Astrocyte (in vitro differentiated cells and primary cell): ENCODE results near the gene SOX15. TPM values are rescaled to one million over a fixed set of nuclear protein-coding genes. Genes with fewer than 3 reads are reported as not detected.

Experiments used
- DNase-seq: peaks from one replicate; pipeline ENCODE4 v3.0.0-alpha.2; 2010; ENCODE audit warnings: low read depth
- FAIRE-seq: peaks from 2 replicates; lab custom pipeline; 2011; peaks lifted over from hg19 to GRCh38; lab: Jason Lieb, UNC
- H2AFZ ChIP-seq: 2 replicates; pipeline ENCODE4 v1.6.0; 2012; ENCODE audit warnings: low read depth, low read length, inconsistent platforms
- H3K27ac ChIP-seq: 2 replicates; pipeline ENCODE4 v1.5.1; 2011; ENCODE audit warnings: low read depth, low read length, inconsistent platforms
- H3K27me3 ChIP-seq: 2 replicates; pipeline ENCODE4 v1.6.0; 2011; ENCODE audit warnings: low read length, inconsistent platforms; ENCODE audit not compliant: insufficient read depth
- H3K36me3 ChIP-seq: 2 replicates; pipeline ENCODE4 v1.5.1; 2011; ENCODE audit warnings: low read length, inconsistent platforms; ENCODE audit not compliant: insufficient read depth
- H3K4me1 ChIP-seq: 2 replicates; pipeline ENCODE4 v1.5.1; 2011; ENCODE audit warnings: low read length, inconsistent platforms; ENCODE audit not compliant: insufficient read depth
- H3K4me2 ChIP-seq: 2 replicates; pipeline ENCODE4 v1.6.0; 2012; ENCODE audit warnings: low read length, inconsistent platforms
- H3K4me3 ChIP-seq: 2 replicates; pipeline ENCODE4 v1.5.1; 2011; ENCODE audit warnings: low read depth, mild to moderate bottlenecking, low read length, inconsistent platforms; ENCODE audit not compliant: insufficient read depth
- H3K79me2 ChIP-seq: 2 replicates; pipeline ENCODE4 v1.6.0; 2012; ENCODE audit warnings: mild to moderate bottlenecking, low read length, inconsistent platforms; ENCODE audit not compliant: insufficient read depth
- H3K9ac ChIP-seq: 2 replicates; pipeline ENCODE4 v1.6.0; 2012; ENCODE audit warnings: mild to moderate bottlenecking, low read length, inconsistent platforms
- H3K9me3 ChIP-seq: 2 replicates; pipeline ENCODE4 v1.5.1; 2012; ENCODE audit warnings: low read depth, mild to moderate bottlenecking, low read length, inconsistent platforms; ENCODE audit not compliant: insufficient read depth
- H4K20me1 ChIP-seq: 2 replicates; pipeline ENCODE4 v1.6.0; 2012; ENCODE audit warnings: low read length, inconsistent platforms; ENCODE audit not compliant: insufficient read depth
- H3K27ac Mint-ChIP-seq: one replicate; pipeline ENCODE4 v1.8.0; 2021; ENCODE audit warnings: mild to moderate bottlenecking, mixed read lengths; ENCODE audit not compliant: unreplicated experiment
- H3K27me3 Mint-ChIP-seq: one replicate; pipeline ENCODE4 v1.8.0; 2021; ENCODE audit warnings: low read depth, mixed read lengths; ENCODE audit not compliant: unreplicated experiment
- H3K36me3 Mint-ChIP-seq: one replicate; pipeline ENCODE4 v1.8.0; 2021; ENCODE audit warnings: low read depth, mixed read lengths; ENCODE audit not compliant: unreplicated experiment
- H3K4me1 Mint-ChIP-seq: one replicate; pipeline ENCODE4 v1.8.0; 2021; ENCODE audit warnings: low read depth, mixed read lengths; ENCODE audit not compliant: unreplicated experiment
- H3K4me3 Mint-ChIP-seq: one replicate; pipeline ENCODE4 v1.8.0; 2021; ENCODE audit warnings: mild to moderate bottlenecking, moderate library complexity, mixed read lengths; ENCODE audit not compliant: unreplicated experiment
- H3K9me3 Mint-ChIP-seq: one replicate; pipeline ENCODE4 v1.8.0; 2021; ENCODE audit warnings: mild to moderate bottlenecking, mixed read lengths; ENCODE audit not compliant: unreplicated experiment
- EZH2 ChIP-seq: IDR thresholded peaks from 2 replicates; pipeline ENCODE4 v1.6.1; 2012; ENCODE audit warnings: mild to moderate bottlenecking, low read length, inconsistent platforms; ENCODE audit not compliant: insufficient read depth
- total RNA-seq: library from RNA; stranded (reverse); gene quantifications from 2 replicates; pipeline ENCODE4 v1.2.1, GENCODE V29; 2021
- TF ChIP-seq, protein P1 (sequence below): IDR thresholded peaks from 2 replicates; pipeline ENCODE4 v1.5.1; 2011; ENCODE audit warnings: low read depth, mild to moderate bottlenecking, inconsistent platforms, low read length, moderate library complexity; ENCODE audit not compliant: insufficient read depth

The SOX15 gene
- total RNA-seq, 1 donor from 2014 or later = 4.0 TPM

DNA sequence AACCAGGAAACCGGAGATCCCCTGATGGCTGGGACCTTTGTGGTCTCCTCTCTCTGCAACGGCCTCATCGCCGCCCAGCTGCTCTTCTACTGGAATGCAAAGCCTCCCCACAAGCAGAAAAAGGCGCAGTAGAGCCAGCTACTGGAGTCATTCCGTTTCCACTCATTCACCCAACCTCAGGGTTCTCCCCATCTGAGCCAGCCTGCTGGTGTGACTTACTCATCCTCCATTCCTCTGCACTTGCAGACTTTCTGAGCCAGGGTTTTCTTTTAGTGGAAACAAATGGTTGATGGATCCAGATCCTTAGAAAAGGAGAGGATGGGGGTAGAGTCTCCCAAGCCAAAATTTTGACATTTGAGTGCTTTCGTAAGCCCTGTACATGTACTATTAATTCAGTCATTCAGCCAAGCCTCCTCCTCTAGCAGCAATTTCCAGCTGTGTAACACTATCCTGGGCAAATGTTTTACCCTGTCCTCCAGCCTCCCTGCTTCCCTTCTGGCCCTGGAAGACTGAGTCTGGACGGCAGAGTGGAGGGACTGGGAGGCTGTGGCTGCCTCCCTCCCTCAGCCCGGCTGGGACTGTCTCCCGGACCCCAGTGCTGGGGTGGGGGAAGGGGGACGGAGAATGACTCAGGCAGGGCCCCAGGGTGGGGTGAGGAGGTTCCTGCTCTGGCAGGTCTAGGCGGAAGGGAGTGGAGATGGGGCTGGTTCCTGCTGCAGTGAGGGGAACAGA, 2.3 kb downstream of the SOX15 start:
- H3K27ac Mint-ChIP-seq = peak overlapping the region; percentile 94
- no peaks in the 10 kb centered on the region for H3K9me3 ChIP-seq
- FAIRE-seq = peak; percentile 50
- H3K27ac ChIP-seq = peak overlapping the region; percentile 81
- H3K9ac ChIP-seq = peak overlapping the region; percentile 68
- peaks cover 7% of the 10 kb centered on the region for H3K36me3 ChIP-seq
- peak overlapping the region; percentile 81 for H3K4me2 ChIP-seq
- no peaks in the 10 kb centered on the region for H3K9me3 Mint-ChIP-seq
- H2AFZ ChIP-seq = no peak overlapping the region
- peaks cover 32% of the 10 kb centered on the region for H4K20me1 ChIP-seq
- no peaks in the 10 kb centered on the region for H3K27me3 Mint-ChIP-seq
- TF ChIP-seq EZH2 = no peak
- TF ChIP-seq, protein P1, sequence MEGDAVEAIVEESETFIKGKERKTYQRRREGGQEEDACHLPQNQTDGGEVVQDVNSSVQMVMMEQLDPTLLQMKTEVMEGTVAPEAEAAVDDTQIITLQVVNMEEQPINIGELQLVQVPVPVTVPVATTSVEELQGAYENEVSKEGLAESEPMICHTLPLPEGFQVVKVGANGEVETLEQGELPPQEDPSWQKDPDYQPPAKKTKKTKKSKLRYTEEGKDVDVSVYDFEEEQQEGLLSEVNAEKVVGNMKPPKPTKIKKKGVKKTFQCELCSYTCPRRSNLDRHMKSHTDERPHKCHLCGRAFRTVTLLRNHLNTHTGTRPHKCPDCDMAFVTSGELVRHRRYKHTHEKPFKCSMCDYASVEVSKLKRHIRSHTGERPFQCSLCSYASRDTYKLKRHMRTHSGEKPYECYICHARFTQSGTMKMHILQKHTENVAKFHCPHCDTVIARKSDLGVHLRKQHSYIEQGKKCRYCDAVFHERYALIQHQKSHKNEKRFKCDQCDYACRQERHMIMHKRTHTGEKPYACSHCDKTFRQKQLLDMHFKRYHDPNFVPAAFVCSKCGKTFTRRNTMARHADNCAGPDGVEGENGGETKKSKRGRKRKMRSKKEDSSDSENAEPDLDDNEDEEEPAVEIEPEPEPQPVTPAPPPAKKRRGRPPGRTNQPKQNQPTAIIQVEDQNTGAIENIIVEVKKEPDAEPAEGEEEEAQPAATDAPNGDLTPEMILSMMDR = no peak
- peak; percentile 95 for DNase-seq
- H3K4me1 ChIP-seq = peaks cover 63% of the 10 kb centered on the region
- H3K4me1 Mint-ChIP-seq = peaks cover 43% of the 10 kb centered on the region
- peak overlapping the region; percentile 75 for H3K4me3 Mint-ChIP-seq
- peaks cover 52% of the 10 kb centered on the region for H3K79me2 ChIP-seq
- peaks cover 17% of the 10 kb centered on the region for H3K36me3 Mint-ChIP-seq
- no peaks in the 10 kb centered on the region for H3K27me3 ChIP-seq
- H3K4me3 ChIP-seq = peak overlapping the region; percentile 26

DNA sequence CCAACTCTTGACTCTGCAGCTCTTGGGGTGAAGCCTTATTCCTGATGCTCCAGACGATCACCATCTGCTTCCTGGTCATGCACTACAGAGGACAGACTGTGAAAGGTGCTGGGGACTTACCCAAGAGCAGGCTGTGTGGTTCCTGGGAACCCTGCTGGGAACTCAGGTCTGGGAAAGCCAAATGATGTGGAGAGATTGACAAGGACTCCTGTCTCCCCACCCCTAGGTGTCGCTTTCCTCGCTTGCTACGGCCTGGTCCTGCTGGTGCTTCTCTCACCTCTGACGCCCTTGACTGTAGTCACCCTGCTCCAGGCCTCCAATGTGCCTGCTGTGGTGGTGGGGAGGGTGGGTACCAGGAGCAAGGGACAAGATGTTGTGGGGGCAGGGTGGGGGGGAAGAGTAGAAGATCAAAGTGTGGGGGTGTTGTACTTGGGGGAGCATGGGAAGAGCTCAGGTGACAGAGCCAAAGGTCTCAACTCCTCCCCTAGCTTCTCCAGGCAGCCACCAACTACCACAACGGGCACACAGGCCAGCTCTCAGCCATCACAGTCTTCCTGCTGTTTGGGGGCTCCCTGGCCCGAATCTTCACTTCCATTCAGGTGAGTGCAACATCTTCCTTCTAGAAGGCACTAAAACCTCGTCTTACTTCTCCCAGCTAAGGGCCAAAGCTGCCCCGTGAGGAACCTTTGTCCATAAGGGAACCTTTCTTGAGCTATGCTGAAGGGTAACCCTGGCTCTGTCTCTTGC, 3.0 kb downstream of the SOX15 start:
- H3K36me3 ChIP-seq = peaks cover 3% of the 10 kb centered on the region
- no peaks in the 10 kb centered on the region for H3K27me3 ChIP-seq
- Mint-ChIP-seq H3K27me3 (no peaks in the 10 kb centered on the region), H3K36me3 (peaks cover 12% of the 10 kb centered on the region), H3K9me3 (no peaks in the 10 kb centered on the region), H3K4me3 (peak overlapping the region; percentile 75), H3K4me1 (peaks cover 47% of the 10 kb centered on the region), H3K27ac (peak overlapping the region; percentile 94)
- H3K79me2 ChIP-seq = peaks cover 59% of the 10 kb centered on the region
- no peaks in the 10 kb centered on the region for H3K9me3 ChIP-seq
- DNase-seq = no peak
- FAIRE-seq = no peak
- H4K20me1 ChIP-seq = peaks cover 32% of the 10 kb centered on the region
- H3K27ac ChIP-seq = peak overlapping the region; percentile 60
- H3K4me1 ChIP-seq = peaks cover 63% of the 10 kb centered on the region
- peak overlapping the region; percentile 34 for H3K4me3 ChIP-seq
- H3K4me2 ChIP-seq = peak overlapping the region; percentile 81
- TF ChIP-seq, protein P1 = no peak
- no peak for TF ChIP-seq EZH2
- no peak overlapping the region for H2AFZ ChIP-seq
- peak overlapping the region; percentile 44 for H3K9ac ChIP-seq
